GM12878 (cell line): ENCODE measurements around the gene CACNA1D.

Source experiments
- ATF3 ChIP-seq: IDR thresholded peaks from 2 replicates; pipeline ENCODE4 v1.6.1; 2011; ENCODE audit warnings: low read depth, mild to moderate bottlenecking, low read length, moderate library complexity, borderline replicate concordance; ENCODE audit errors: extremely low read depth
- CTCF ChIP-seq, 3 experiments: IDR thresholded peaks in 2 of 3; conservative IDR thresholded peaks in 1 of 3; 2 replicates each; pipeline ENCODE4 v1.5.1; 2011; ENCODE audit warnings: low read depth in 3 of 3, low read length in 3 of 3, mild to moderate bottlenecking in 3 of 3, control low read depth in 2 of 3, moderate library complexity in 2 of 3, inconsistent platforms in 1 of 3, mixed read lengths in 1 of 3; ENCODE audit not compliant: control insufficient read depth in 2 of 3, insufficient read depth in 1 of 3; ENCODE audit errors: extremely low read depth in 1 of 3
- EP300 ChIP-seq, 2 experiments: fragments of 150-350 bp in 1 of 2; IDR thresholded peaks; 2 replicates each; pipeline ENCODE4 v1.6.1; 2011 to 2012; ENCODE audit warnings: low read depth in 2 of 2, low read length in 2 of 2, borderline replicate concordance in 1 of 2, improper control_type of control experiment in 1 of 2, inconsistent platforms in 1 of 2; ENCODE audit not compliant: control insufficient read depth in 1 of 2
- FOXM1 ChIP-seq: IDR thresholded peaks from 2 replicates; pipeline ENCODE4 v1.6.1; 2012; ENCODE audit warnings: low read depth, mild to moderate bottlenecking, inconsistent platforms, low read length, moderate library complexity
- JUND ChIP-seq: IDR thresholded peaks from 2 replicates; pipeline ENCODE4 v1.6.1; 2012; ENCODE audit warnings: low read depth, mild to moderate bottlenecking, low read length, improper control_type of control experiment, moderate library complexity
- MAX ChIP-seq: IDR thresholded peaks from 2 replicates; pipeline ENCODE4 v1.6.1; 2012; ENCODE audit warnings: low read depth, low read length, improper control_type of control experiment
- POLR2A ChIP-seq: IDR thresholded peaks from 2 replicates; pipeline ENCODE4 v1.6.1; 2011; ENCODE audit warnings: low read depth, mild to moderate bottlenecking, low read length
- POLR2AphosphoS5 ChIP-seq: IDR thresholded peaks from 2 replicates; pipeline ENCODE4 v1.6.1; 2011; ENCODE audit warnings: mild to moderate bottlenecking, low read length, inconsistent platforms
- RBBP5 ChIP-seq: fragments of 200-600 bp; sonication (generic); conservative IDR thresholded peaks from 2 replicates; pipeline ENCODE4 v1.6.1; 2016
- ZSCAN29 ChIP-seq: fragments of 450-650 bp; IDR thresholded peaks from 2 replicates; pipeline ENCODE4 v1.6.1; 2017; ENCODE audit warnings: mild to moderate bottlenecking, moderate library complexity

GRCh38 chr3:53633197-53633787 is 138.9 kb downstream of the CACNA1D start:
- no peak for TF ChIP-seq EP300 (IDR thresholded peaks at IDR 0.05; ENCODE audit: borderline replicate concordance in 1 of 2, control insufficient read depth in 1 of 2, low read depth in 2 of 2, low read length in 2 of 2)
- no peak for TF ChIP-seq RBBP5
- TF ChIP-seq FOXM1, result no peak
- no peak for TF ChIP-seq ZSCAN29
- TF ChIP-seq POLR2AphosphoS5, result no peak
- no peak for TF ChIP-seq MAX
- TF ChIP-seq POLR2A, result no peak
- no peak for TF ChIP-seq JUND
- TF ChIP-seq CTCF (IDR thresholded peaks at IDR 0.05 in 2 of 3, conservative IDR thresholded peaks at IDR 0.05 in 1 of 3; ENCODE audit: control insufficient read depth in 2 of 3, extremely low read depth in 1 of 3, insufficient read depth in 1 of 3, low read depth in 3 of 3, low read length in 3 of 3), result no peak
- TF ChIP-seq ATF3, result no peak
